Measurements from ENCODE around the gene THOC6. TPM values are rescaled to one million over a fixed set of nuclear protein-coding genes. Genes with fewer than 3 reads are reported as not detected.

The THOC6 gene
- total and polyA plus RNA-seq, 7 experiments from 2014 or later, result 25.3 to 60.6 (median 27.0) TPM

DNA sequence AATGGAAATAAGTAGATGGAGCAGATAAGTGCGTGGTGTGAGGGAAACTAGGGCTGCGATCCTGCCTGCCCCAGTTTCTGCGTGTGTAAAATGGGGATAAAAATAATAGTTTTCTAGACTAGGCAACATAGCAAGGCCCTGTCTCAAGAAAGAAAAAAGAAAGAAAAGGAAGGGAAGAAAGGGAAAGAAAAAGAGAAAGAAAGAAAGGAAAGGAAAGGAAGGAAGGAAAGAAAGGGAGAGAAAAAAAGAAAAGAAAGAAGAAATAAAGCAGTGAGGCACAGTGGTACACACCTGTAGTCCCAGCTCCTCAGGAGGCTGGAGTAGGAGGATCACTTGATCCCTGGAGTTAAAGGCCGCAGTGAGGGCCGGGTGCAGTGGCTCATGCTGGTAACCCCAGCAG lies 41.4 kb upstream of the THOC6 start:
- intact Hi-C loops (cut with micrococcal nuclease), result loop anchor here in 1 of 2 donors (5.0 kb wide), 2 partner anchors 70 to 100 kb away; partner anchors contain the start of genes FLYWCH1 and FLYWCH2
- no peak overlapping the region for H3K4me3 ChIP-seq (ENCODE audit: low read length)
- Mint-ChIP-seq H3K4me1 (peaks cover 9 to 29% (median 14%) of the 10 kb centered on the region in 7 donors), H3K27ac (peak overlapping the region in 1 of 9 donors; percentile 70), H3K9me3 (peaks cover 0 to 2% (median 0%) of the 10 kb centered on the region in 11 donors), H3K36me3 (peaks cover 0 to 2% (median 0%) of the 10 kb centered on the region in 5 donors), H3K27me3 (peaks cover 0 to 2% (median 0%) of the 10 kb centered on the region in 5 donors), H3K4me3 (peak overlapping the region in 7 of 10 donors; percentile 21 to 88 (median 72))
- H3K9me3 ChIP-seq (ENCODE audit: control insufficient read depth in 2 of 3, low read length in 3 of 3), result no peaks in the 10 kb centered on the region
- ChIA-PET POLR2A (interaction anchor here (0.8 to 3.2 kb wide), 3 partner anchors 16 to 115 kb away, joined by 4 to 17 read pairs (median 6); no protein-coding TSS in a partner anchor), CTCF (interaction anchor here (0.8 to 1.4 kb wide), 4 partner anchors 9 to 420 kb away, joined by 3 to 8 read pairs (median 4); partner anchors contain the start of gene PAQR4)
- H3K27me3 ChIP-seq (ENCODE audit: control insufficient read depth in 2 of 2, insufficient read depth in 2 of 2, low read length in 2 of 2), result no peaks in the 10 kb centered on the region
- no peak overlapping the region for H3K27ac ChIP-seq (ENCODE audit: low read depth, low read length)
- no peaks in the 10 kb centered on the region for H3K36me3 ChIP-seq (ENCODE audit: control insufficient read depth in 2 of 3, insufficient read depth in 3 of 3, low read length in 3 of 3)
- ATAC-seq, result no peak
- H3K4me1 ChIP-seq (ENCODE audit: control insufficient read depth in 2 of 2, insufficient read depth in 2 of 2, low read length in 2 of 2), result peaks cover 5 to 6% of the 10 kb centered on the region in 2 donors
- no peak for DNase-seq

DNA sequence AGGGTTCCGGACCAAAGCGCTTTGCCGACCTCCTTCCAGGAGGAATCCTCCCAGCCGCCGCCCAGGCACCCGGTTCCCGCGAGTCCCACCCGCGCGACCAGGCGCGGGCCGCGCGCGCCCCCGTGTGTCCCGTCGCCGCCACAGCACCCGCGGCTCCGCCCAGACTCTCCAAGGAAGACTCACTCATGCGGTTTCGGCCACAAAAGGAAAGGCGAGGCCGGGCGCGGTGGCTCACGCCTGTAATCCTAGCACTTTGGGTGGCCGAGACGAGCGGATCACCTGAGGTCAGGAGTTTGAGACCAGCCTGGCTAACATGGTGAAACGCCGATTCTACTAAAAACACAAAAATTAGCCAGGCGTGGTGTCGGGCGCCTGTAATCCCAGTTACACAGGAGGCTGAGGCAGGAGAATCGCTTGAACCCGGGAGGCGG lies 40.1 kb upstream of the THOC6 start:
- H3K4me1 ChIP-seq (ENCODE audit: control insufficient read depth in 2 of 2, insufficient read depth in 2 of 2, low read length in 2 of 2), result peaks cover 5 to 6% of the 10 kb centered on the region in 2 donors
- DNase-seq (peak in 7 of 9 donors; percentile 22 to 76 (median 43)), ATAC-seq (peak; percentile 68)
- H3K4me3 Mint-ChIP-seq, result peak overlapping the region in 6 of 10 donors; percentile 30 to 54 (median 40)
- no peaks in the 10 kb centered on the region for H3K9me3 ChIP-seq (ENCODE audit: control insufficient read depth in 2 of 3, low read length in 3 of 3)
- no peaks in the 10 kb centered on the region for H3K36me3 ChIP-seq (ENCODE audit: control insufficient read depth in 2 of 3, insufficient read depth in 3 of 3, low read length in 3 of 3)
- H3K27ac Mint-ChIP-seq, result no peak overlapping the region
- peaks cover 0 to 2% (median 0%) of the 10 kb centered on the region in 11 donors for H3K9me3 Mint-ChIP-seq
- H3K27me3 ChIP-seq (ENCODE audit: control insufficient read depth in 2 of 2, insufficient read depth in 2 of 2, low read length in 2 of 2), result no peaks in the 10 kb centered on the region
- intact Hi-C loops (cut with micrococcal nuclease), result loop anchor here in 1 of 2 donors (1.0 to 5.0 kb wide), 4 partner anchors 22 to 101 kb away; partner anchors contain the start of genes FLYWCH1 and FLYWCH2
- H3K36me3 Mint-ChIP-seq, result peaks cover 0 to 2% (median 0%) of the 10 kb centered on the region in 5 donors
- ChIA-PET POLR2A (interaction anchor here (3.2 kb wide), 1 partner anchor 17 kb away, joined by 17 read pairs; no protein-coding TSS in a partner anchor), CTCF (interaction anchor here (0.9 to 1.4 kb wide), 3 partner anchors 11 to 22 kb away, joined by 3 to 8 read pairs (median 4); no protein-coding TSS in a partner anchor)
- peaks cover 0 to 4% (median 0%) of the 10 kb centered on the region in 5 donors for H3K27me3 Mint-ChIP-seq
- no peak overlapping the region for H3K4me3 ChIP-seq (ENCODE audit: low read length)
- no peak overlapping the region for H3K27ac ChIP-seq (ENCODE audit: low read depth, low read length)
- H3K4me1 Mint-ChIP-seq, result peaks cover 9 to 23% (median 14%) of the 10 kb centered on the region in 7 donors

DNA sequence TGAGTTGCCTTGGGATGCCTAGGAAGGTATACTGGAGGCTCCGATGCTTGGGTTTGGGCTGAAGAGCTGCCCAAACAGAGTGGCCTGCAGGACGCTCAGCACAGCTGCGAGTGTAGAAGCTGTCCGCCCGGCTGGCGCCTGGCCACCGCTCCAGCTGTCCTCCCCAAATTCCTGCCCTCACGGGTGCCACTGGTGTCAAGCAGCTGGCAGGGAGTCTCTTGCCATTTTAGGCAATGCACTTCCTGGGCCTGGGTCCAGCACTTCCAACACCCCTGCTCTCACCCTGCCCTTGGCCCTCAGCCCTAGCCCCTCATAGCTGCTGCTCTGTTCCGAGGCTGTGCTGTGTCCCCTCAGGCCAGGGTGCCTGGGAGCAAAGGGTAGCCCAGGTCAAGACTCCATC lies 38.4 kb upstream of the THOC6 start:
- Histone ChIP-seq H3K4me3 (ENCODE audit: low read length) (no peak overlapping the region), H3K27ac (ENCODE audit: low read depth, low read length) (no peak overlapping the region), H3K36me3 (ENCODE audit: control insufficient read depth in 2 of 3, insufficient read depth in 3 of 3, low read length in 3 of 3) (no peaks in the 10 kb centered on the region), H3K27me3 (ENCODE audit: control insufficient read depth in 2 of 2, insufficient read depth in 2 of 2, low read length in 2 of 2) (no peaks in the 10 kb centered on the region), H3K9me3 (ENCODE audit: control insufficient read depth in 2 of 3, low read length in 3 of 3) (no peaks in the 10 kb centered on the region), H3K4me1 (ENCODE audit: control insufficient read depth in 2 of 2, insufficient read depth in 2 of 2, low read length in 2 of 2) (peaks cover 5 to 6% of the 10 kb centered on the region in 2 donors)
- POLR2A ChIA-PET, result no interaction called here
- CTCF ChIA-PET, result interaction anchor here (1.3 kb wide), 1 partner anchor 18 kb away, joined by 3 read pairs; no protein-coding TSS in a partner anchor
- Mint-ChIP-seq H3K27me3 (peaks cover 0 to 9% (median 0%) of the 10 kb centered on the region in 5 donors), H3K27ac (no peak overlapping the region), H3K36me3 (peaks cover 0 to 2% (median 0%) of the 10 kb centered on the region in 5 donors), H3K4me1 (peaks cover 9 to 20% (median 12%) of the 10 kb centered on the region in 7 donors), H3K9me3 (peaks cover 0 to 3% (median 0%) of the 10 kb centered on the region in 11 donors), H3K4me3 (no peak overlapping the region)
- intact Hi-C loops (cut with micrococcal nuclease), result no loop called here
- ATAC-seq, result no peak
- no peak for DNase-seq

DNA sequence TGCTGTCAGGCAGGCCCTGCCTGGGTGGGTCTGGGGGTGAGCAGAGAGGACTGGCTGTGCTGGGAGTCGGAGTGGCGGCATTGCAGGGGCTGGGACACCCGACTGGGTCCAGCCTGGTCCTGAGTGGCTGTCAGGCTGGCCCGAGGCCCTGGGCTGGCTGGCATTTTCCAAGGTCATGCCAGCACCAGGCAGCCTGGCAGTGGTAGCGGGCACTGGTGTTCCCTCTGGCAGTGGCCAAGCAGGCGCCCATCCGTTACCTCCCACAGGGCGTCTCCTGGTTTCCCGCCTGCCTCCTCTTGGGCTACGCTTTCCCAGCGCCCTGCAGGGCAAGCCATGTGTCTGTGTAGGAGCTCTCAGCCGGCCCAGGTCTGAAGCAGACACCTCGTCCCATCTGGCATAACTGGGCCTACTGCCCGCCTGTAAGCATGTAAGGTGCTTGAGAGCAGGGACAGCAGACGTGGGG lies 37.9 kb upstream of the THOC6 start:
- Mint-ChIP-seq H3K36me3 (peaks cover 0 to 2% (median 0%) of the 10 kb centered on the region in 5 donors), H3K9me3 (peaks cover 0 to 3% (median 0%) of the 10 kb centered on the region in 11 donors), H3K27ac (no peak overlapping the region), H3K4me1 (peaks cover 9 to 16% (median 12%) of the 10 kb centered on the region in 7 donors), H3K4me3 (no peak overlapping the region), H3K27me3 (peaks cover 0 to 9% (median 0%) of the 10 kb centered on the region in 5 donors)
- DNase-seq (no peak), ATAC-seq (no peak)
- Histone ChIP-seq H3K4me3 (ENCODE audit: low read length) (no peak overlapping the region), H3K27ac (ENCODE audit: low read depth, low read length) (no peak overlapping the region), H3K9me3 (ENCODE audit: control insufficient read depth in 2 of 3, low read length in 3 of 3) (no peaks in the 10 kb centered on the region), H3K27me3 (ENCODE audit: control insufficient read depth in 2 of 2, insufficient read depth in 2 of 2, low read length in 2 of 2) (no peaks in the 10 kb centered on the region), H3K36me3 (ENCODE audit: control insufficient read depth in 2 of 3, insufficient read depth in 3 of 3, low read length in 3 of 3) (no peaks in the 10 kb centered on the region), H3K4me1 (ENCODE audit: control insufficient read depth in 2 of 2, insufficient read depth in 2 of 2, low read length in 2 of 2) (peaks cover 2% of the 10 kb centered on the region in 2 donors)
- POLR2A ChIA-PET, result interaction anchor here (0.5 kb wide), 1 partner anchor 643 kb away, joined by 5 read pairs; no protein-coding TSS in a partner anchor
- intact Hi-C loops (cut with micrococcal nuclease), result no loop called here
- CTCF ChIA-PET, result interaction anchor here (1.3 kb wide), 1 partner anchor 18 kb away, joined by 3 read pairs; no protein-coding TSS in a partner anchor

DNA sequence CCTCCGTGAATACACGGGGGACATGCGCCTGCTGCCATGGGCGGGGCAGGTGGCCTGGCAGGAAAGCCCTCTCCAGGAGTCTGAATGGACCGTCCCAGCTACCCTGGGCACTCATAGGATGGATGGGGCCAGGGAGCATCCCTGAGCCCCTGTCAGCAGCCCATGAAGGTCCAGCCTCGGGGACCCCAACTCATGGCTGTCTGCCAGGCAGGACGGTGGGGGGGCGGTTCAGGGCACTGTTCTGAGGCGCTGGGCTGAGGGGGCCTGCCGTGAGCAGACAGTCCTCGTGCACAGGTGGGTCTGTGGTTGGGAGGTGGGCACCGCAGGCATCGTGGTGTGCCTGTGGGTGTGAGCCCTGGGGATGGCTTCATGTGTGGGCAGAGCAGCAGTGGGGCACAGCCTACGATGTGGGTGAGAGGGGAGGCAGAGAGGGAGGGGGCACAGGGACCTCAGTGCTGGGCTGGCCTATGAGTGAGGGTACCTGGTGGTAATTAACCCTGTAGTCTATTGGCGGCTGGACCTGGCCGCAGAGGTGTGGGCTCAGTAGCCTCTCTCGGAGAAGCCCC lies 37.1 kb upstream of the THOC6 start:
- intact Hi-C loops (cut with micrococcal nuclease), result no loop called here
- Mint-ChIP-seq H3K9me3 (peaks cover 0 to 3% (median 0%) of the 10 kb centered on the region in 11 donors), H3K4me3 (no peak overlapping the region), H3K36me3 (peaks cover 0 to under 1% (median 0%) of the 10 kb centered on the region in 5 donors), H3K4me1 (peaks cover 7 to 12% (median 7%) of the 10 kb centered on the region in 7 donors), H3K27ac (peak overlapping the region in 1 of 9 donors; percentile 76), H3K27me3 (peaks cover 0 to 9% (median 0%) of the 10 kb centered on the region in 5 donors)
- Histone ChIP-seq H3K4me3 (ENCODE audit: low read length) (no peak overlapping the region), H3K36me3 (ENCODE audit: control insufficient read depth in 2 of 3, insufficient read depth in 3 of 3, low read length in 3 of 3) (no peaks in the 10 kb centered on the region), H3K27me3 (ENCODE audit: control insufficient read depth in 2 of 2, insufficient read depth in 2 of 2, low read length in 2 of 2) (no peaks in the 10 kb centered on the region), H3K4me1 (ENCODE audit: control insufficient read depth in 2 of 2, insufficient read depth in 2 of 2, low read length in 2 of 2) (no peaks in the 10 kb centered on the region), H3K27ac (ENCODE audit: low read depth, low read length) (no peak overlapping the region), H3K9me3 (ENCODE audit: control insufficient read depth in 2 of 3, low read length in 3 of 3) (no peaks in the 10 kb centered on the region)
- CTCF ChIA-PET, result interaction anchor here (0.5 kb wide), 1 partner anchor 142 kb away, joined by 3 read pairs; no protein-coding TSS in a partner anchor
- no peak for ATAC-seq
- POLR2A ChIA-PET, result interaction anchor here (0.5 kb wide), 1 partner anchor 642 kb away, joined by 5 read pairs; no protein-coding TSS in a partner anchor
- no peak for DNase-seq

DNA sequence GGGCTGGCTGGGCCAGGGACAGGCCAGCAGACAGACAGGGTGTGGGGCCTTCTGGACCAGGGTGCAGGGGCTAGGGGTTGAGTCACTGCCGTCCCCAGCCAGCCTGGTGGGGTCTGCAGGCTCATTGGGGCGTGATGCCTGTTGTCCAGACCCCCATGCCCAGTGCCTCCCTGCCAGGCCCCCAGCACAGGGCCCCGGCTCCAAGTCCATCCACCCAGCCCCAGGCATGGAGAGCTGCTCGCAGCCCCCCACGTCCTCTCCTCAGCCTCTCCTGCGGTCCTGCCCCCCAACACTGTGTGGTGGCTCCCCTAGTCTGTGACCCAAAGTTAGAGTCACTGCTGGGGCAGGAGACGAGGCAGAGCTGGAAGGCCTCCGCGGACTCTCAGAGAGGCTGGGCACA lies 36.5 kb upstream of the THOC6 start:
- POLR2A ChIA-PET, result no interaction called here
- H3K4me3 ChIP-seq (ENCODE audit: low read length), result no peak overlapping the region
- no peak overlapping the region for H3K4me3 Mint-ChIP-seq

More for the DNA sequence above, 36.5 kb upstream of the THOC6 start:
- no peaks in the 10 kb centered on the region for H3K27me3 ChIP-seq (ENCODE audit: control insufficient read depth in 2 of 2, insufficient read depth in 2 of 2, low read length in 2 of 2)
- H3K27ac Mint-ChIP-seq, result no peak overlapping the region
- no peak for DNase-seq
- no peak overlapping the region for H3K27ac ChIP-seq (ENCODE audit: low read depth, low read length)
- intact Hi-C loops (cut with micrococcal nuclease), result no loop called here
- no peaks in the 10 kb centered on the region for H3K9me3 ChIP-seq (ENCODE audit: control insufficient read depth in 2 of 3, low read length in 3 of 3)
- peaks cover 0 to 3% (median 0%) of the 10 kb centered on the region in 11 donors for H3K9me3 Mint-ChIP-seq
- peaks cover 2 to 11% (median 3%) of the 10 kb centered on the region in 7 donors for H3K4me1 Mint-ChIP-seq
- ATAC-seq, result no peak
- H3K36me3 Mint-ChIP-seq, result no peaks in the 10 kb centered on the region
- no peaks in the 10 kb centered on the region for H3K4me1 ChIP-seq (ENCODE audit: control insufficient read depth in 2 of 2, insufficient read depth in 2 of 2, low read length in 2 of 2)
- no peaks in the 10 kb centered on the region for H3K36me3 ChIP-seq (ENCODE audit: control insufficient read depth in 2 of 3, insufficient read depth in 3 of 3, low read length in 3 of 3)
- peaks cover 0 to 9% (median 0%) of the 10 kb centered on the region in 5 donors for H3K27me3 Mint-ChIP-seq
- CTCF ChIA-PET, result interaction anchor here (0.5 kb wide), 1 partner anchor 142 kb away, joined by 3 read pairs; no protein-coding TSS in a partner anchor

All from naive thymus-derived CD4-positive, alpha-beta T cell (primary cell).